ENCODE measurements around the gene GOLGA6L2.
"Not testable (repeated sequence)": the region's sequence is repeated elsewhere in the genome, so short reads cannot be mapped to it uniquely, and the experiment has no call there.

The GOLGA6L2 gene

DNA sequence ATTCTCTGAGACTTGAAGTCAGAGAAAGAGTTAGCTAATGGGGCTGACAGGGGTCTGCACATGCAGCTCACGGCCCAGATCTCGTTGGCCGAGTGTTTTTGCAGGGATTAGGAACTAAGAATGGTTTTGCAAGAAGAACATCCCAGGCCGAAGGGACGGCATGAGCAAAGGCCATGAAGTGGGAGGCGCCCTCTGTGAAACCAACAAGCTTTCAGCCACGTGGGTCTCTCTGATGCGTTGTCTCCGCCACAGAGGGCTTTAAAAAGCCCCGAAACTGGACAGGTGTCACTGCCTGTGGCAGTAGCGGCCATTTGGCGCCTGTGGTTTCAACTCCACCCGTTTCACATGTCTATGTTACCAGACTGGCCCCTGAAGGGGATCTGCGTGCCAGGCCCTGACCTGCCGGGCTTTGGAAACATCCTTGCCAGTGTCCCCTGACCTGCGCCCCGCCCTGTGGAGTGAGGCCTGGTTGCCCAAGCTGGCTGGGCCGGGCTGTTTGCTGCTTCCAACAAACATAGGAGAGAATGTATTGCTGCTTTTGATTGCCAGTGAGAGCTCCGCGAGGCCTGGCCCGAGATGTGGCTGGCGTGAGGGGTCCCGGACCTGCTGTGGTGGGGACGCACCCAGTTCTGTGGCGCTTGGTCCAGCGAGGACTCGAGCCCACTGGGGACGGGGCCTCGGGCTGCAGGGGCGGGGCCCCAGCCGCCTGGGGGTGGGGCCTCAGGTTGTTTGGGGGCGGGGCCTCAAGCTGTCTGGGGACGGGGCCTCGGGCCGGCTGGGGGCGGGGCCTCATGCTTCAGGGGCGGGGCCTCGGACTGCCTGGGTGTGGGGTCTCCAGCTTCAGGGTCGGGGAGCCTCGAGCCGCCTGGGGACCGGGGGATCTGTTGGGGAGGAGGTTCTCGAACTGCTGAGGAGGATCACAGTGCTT is 30.4 kb downstream of the GOLGA6L2 start:
- ATAC-seq (ENCODE audit: low read depth) = 0 out of 3 replicates have a peak, but pooled peaks have one; percentile 26
- no peak overlapping the region for H3K27ac ChIP-seq (ENCODE audit: poor library complexity, severe bottlenecking)
- H3K27me3 ChIP-seq (ENCODE audit: insufficient read depth, poor library complexity, severe bottlenecking) = no peaks in the 10 kb centered on the region
- no peaks in the 10 kb centered on the region for H3K4me1 ChIP-seq (ENCODE audit: insufficient read depth, poor library complexity, severe bottlenecking)
- TF ChIP-seq, protein P1, sequence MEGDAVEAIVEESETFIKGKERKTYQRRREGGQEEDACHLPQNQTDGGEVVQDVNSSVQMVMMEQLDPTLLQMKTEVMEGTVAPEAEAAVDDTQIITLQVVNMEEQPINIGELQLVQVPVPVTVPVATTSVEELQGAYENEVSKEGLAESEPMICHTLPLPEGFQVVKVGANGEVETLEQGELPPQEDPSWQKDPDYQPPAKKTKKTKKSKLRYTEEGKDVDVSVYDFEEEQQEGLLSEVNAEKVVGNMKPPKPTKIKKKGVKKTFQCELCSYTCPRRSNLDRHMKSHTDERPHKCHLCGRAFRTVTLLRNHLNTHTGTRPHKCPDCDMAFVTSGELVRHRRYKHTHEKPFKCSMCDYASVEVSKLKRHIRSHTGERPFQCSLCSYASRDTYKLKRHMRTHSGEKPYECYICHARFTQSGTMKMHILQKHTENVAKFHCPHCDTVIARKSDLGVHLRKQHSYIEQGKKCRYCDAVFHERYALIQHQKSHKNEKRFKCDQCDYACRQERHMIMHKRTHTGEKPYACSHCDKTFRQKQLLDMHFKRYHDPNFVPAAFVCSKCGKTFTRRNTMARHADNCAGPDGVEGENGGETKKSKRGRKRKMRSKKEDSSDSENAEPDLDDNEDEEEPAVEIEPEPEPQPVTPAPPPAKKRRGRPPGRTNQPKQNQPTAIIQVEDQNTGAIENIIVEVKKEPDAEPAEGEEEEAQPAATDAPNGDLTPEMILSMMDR (IDR thresholded peaks at IDR 0.05; ENCODE audit: poor library complexity, severe bottlenecking) = no peak
- peak; percentile 65 for DNase-seq (ENCODE audit: low spot score)
- H3K4me3 ChIP-seq (ENCODE audit: severe bottlenecking) = no peak overlapping the region
- H3K36me3 ChIP-seq (ENCODE audit: low read depth) = no peaks in the 10 kb centered on the region
- H3K9me3 ChIP-seq (ENCODE audit: severe bottlenecking) = no peaks in the 10 kb centered on the region

DNA sequence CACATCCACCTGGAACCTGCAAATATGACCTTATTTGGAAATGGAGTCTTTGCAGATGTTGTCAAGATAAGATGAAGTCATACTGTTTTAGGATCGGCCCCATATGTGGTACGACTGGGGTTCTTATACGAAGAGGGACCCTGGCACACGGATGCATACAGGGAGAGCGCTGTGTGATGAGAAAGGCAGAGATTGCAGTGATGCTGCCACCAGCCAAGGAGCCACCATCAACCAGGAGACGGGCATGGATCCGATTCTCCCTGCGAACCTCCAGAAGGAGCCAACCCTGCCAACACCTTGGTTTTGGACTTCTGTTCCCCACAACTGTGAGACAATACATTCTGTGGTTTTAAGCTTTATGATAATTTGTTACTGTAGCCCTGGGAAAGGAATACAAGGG is 31.2 kb downstream of the GOLGA6L2 start:
- H3K36me3 ChIP-seq (ENCODE audit: low read depth); H3K27me3 ChIP-seq (ENCODE audit: insufficient read depth, poor library complexity, severe bottlenecking); H3K27ac ChIP-seq (ENCODE audit: poor library complexity, severe bottlenecking); H3K9me3 ChIP-seq (ENCODE audit: severe bottlenecking); ATAC-seq (ENCODE audit: low read depth); H3K4me3 ChIP-seq (ENCODE audit: severe bottlenecking); H3K4me1 ChIP-seq (ENCODE audit: insufficient read depth, poor library complexity, severe bottlenecking): not testable (repeated sequence)
- DNase-seq (ENCODE audit: low spot score) = peak; percentile 26

DNA sequence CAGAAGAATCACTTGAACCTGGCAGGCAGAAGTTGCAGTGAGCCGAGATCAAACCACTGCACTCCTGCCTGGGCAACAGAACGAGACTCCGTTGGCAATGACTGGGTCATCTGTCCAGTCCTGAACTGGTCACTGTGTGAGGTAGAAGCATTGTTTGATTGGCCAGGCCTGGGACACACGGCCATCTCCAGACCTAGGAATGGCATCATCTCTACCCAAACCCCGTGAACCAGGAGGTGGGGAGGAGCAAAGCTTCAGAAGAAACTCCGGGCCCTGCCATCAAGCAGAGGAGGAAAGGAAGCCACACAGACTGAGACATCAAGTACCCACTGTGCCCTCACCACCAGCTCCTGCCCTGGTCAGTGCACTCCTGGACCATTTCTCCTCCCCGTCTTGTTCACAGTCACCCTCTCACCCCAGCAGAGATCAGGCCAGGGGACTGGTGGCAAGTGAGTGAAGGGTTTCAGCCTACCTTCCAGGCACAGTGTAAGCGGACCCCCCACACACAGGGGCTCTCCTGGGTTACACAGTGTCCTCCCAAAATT is 31.6 kb downstream of the GOLGA6L2 start:
- H3K27ac ChIP-seq (ENCODE audit: poor library complexity, severe bottlenecking) = no peak overlapping the region
- H3K4me1 ChIP-seq (ENCODE audit: insufficient read depth, poor library complexity, severe bottlenecking) = no peaks in the 10 kb centered on the region
- no peaks in the 10 kb centered on the region for H3K36me3 ChIP-seq (ENCODE audit: low read depth)
- H3K27me3 ChIP-seq (ENCODE audit: insufficient read depth, poor library complexity, severe bottlenecking) = no peaks in the 10 kb centered on the region
- no peaks in the 10 kb centered on the region for H3K9me3 ChIP-seq (ENCODE audit: severe bottlenecking)
- no peak for ATAC-seq (ENCODE audit: low read depth)
- peak; percentile 48 for DNase-seq (ENCODE audit: low spot score)
- no peak overlapping the region for H3K4me3 ChIP-seq (ENCODE audit: severe bottlenecking)
- TF ChIP-seq, protein P1 (IDR thresholded peaks at IDR 0.05; ENCODE audit: poor library complexity, severe bottlenecking) = no peak

DNA sequence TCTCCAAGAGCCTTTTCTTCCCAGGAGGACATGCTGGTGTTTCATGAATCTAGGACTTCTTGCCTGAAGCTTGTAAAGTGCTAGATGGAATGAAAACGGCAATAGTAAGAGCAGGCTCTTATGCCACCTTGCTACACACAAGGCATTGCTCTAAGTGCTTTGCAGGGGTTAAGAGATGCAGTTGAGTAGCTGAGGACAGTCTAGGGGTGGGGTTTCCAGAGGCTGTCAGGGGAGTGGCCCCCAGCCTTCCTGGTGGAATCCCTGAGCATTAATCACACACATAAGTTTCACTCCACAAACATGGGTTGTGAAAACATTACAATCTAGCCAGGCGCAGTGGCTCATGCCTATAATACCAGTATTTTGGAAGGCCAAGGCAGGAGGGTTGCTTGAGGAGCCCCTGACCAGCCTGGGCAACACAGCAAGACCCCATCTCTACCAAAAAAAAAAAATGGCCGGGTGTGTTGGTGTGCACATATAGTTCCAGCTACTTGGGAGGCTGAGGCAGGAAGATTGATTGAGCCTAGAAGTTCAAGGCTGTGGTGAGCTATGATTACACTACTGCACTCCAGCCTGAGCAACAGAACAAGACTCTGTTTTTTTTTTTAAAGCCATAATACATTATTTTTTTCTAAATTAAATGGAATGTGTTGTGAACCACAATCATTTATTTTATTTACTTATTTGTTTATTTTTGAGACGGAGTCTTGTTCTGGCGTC is 34.0 kb downstream of the GOLGA6L2 start:
- H3K27me3 ChIP-seq (ENCODE audit: insufficient read depth, poor library complexity, severe bottlenecking); H3K4me1 ChIP-seq (ENCODE audit: insufficient read depth, poor library complexity, severe bottlenecking); H3K9me3 ChIP-seq (ENCODE audit: severe bottlenecking); H3K36me3 ChIP-seq (ENCODE audit: low read depth); H3K4me3 ChIP-seq (ENCODE audit: severe bottlenecking); H3K27ac ChIP-seq (ENCODE audit: poor library complexity, severe bottlenecking): not testable (repeated sequence)
- DNase-seq (ENCODE audit: low spot score) = peak; percentile 11
- ATAC-seq (ENCODE audit: low read depth) = peak; percentile 50; the same call in 2 of the 3 replicates

DNA sequence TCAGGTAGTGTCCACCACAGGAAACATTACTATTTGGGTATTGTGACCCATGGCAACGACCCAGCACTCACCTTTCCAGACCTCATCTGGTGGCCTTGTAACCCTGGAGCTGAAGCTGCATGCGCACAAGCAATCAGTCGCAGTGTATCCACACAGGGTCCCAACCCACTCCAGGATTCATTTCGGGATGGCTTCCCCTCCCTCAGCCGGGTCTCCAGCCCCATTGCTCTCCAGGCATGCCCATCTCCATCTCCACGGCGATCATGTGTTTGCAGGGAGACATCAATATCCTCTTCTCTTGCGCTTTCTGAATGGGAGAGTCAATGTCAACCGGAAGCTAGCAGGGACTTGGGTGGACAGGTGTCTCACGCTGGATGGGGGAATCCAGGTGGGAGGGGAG is 35.2 kb downstream of the GOLGA6L2 start:
- ATAC-seq (ENCODE audit: low read depth) (no peak), DNase-seq (ENCODE audit: low spot score) (peak; percentile 26)
- Histone ChIP-seq H3K4me3 (ENCODE audit: severe bottlenecking) (no peak overlapping the region), H3K4me1 (ENCODE audit: insufficient read depth, poor library complexity, severe bottlenecking) (no peaks in the 10 kb centered on the region), H3K9me3 (ENCODE audit: severe bottlenecking) (no peaks in the 10 kb centered on the region), H3K27ac (ENCODE audit: poor library complexity, severe bottlenecking) (no peak overlapping the region), H3K36me3 (ENCODE audit: low read depth) (no peaks in the 10 kb centered on the region), H3K27me3 (ENCODE audit: insufficient read depth, poor library complexity, severe bottlenecking) (no peaks in the 10 kb centered on the region)
- TF ChIP-seq, protein P1 (IDR thresholded peaks at IDR 0.05; ENCODE audit: poor library complexity, severe bottlenecking) = no peak

Measured in RWPE2 (cell line).